ENCODE measurements around the gene GFRA1.

GRCh38 chr10:116194061-116194460 lies 78.9 kb downstream of the GFRA1 start:
- TF ChIP-seq CTCF (IDR thresholded peaks at IDR 0.05; ENCODE audit: low read depth, low read length) (no peak), MYC (IDR thresholded peaks at IDR 0.05; ENCODE audit: low read depth, low read length) (no peak)

Data from NB4 (cell line).